Measurements from ENCODE around the gene CASK.
"Not testable (repeated sequence)": the region's sequence is repeated elsewhere in the genome, so short reads cannot be mapped to it uniquely, and the experiment has no call there.

The CASK gene

GRCh38 chrX:41629539-41629938, 293.8 kb downstream of the CASK start:
- no peak overlapping the region for H3K4me3 ChIP-seq (ENCODE audit: low read depth in 1 of 2, low read length in 2 of 2)
- H3K27ac ChIP-seq (ENCODE audit: low read depth, low read length) = no peak overlapping the region
- no peaks in the 10 kb centered on the region for H3K9me3 ChIP-seq (ENCODE audit: control insufficient read depth in 1 of 2, low read length in 2 of 2)
- H3K36me3 ChIP-seq (ENCODE audit: control insufficient read depth in 1 of 2, insufficient read depth in 2 of 2, low read length in 2 of 2) = peaks cover 0 to 13% of the 10 kb centered on the region in 2 donors
- no peaks in the 10 kb centered on the region for H3K4me1 ChIP-seq (ENCODE audit: control insufficient read depth in 1 of 2, insufficient read depth in 2 of 2, low read length in 2 of 2)
- H3K9ac ChIP-seq (ENCODE audit: low read depth in 1 of 2, low read length in 2 of 2) = no peak overlapping the region
- H3K27me3 ChIP-seq (ENCODE audit: control insufficient read depth in 1 of 2, insufficient read depth in 2 of 2, low read length in 2 of 2) = no peaks in the 10 kb centered on the region

DNA sequence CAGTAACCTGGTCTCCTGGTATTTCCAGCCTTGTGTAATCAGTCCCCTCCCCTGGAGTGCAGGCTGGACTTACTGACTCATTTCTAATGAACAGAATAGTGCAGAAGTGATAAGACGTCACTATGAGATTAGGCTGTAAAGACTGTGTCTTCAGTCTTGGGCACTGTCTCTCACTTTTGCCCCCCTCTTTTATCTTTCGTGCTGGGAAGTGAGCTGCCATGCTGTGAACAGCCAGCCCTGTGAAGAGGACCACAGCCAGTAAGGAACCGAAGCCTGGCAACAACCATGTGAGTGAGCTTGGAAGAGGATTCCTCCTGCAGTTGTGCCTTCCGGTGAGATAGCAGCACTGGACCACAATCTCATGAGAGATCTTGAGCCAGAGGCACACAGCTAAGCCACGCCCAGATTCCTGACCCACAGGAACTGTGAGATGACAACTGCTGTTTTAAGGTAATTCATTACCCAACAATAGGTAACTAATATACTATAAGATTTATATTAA, 302.1 kb downstream of the CASK start:
- peaks cover 0 to 9% of the 10 kb centered on the region in 2 donors for H3K36me3 ChIP-seq (ENCODE audit: control insufficient read depth in 1 of 2, insufficient read depth in 2 of 2, low read length in 2 of 2)
- H3K4me3 ChIP-seq (ENCODE audit: low read depth in 1 of 2, low read length in 2 of 2) = no peak overlapping the region
- no peaks in the 10 kb centered on the region for H3K27me3 ChIP-seq (ENCODE audit: control insufficient read depth in 1 of 2, insufficient read depth in 2 of 2, low read length in 2 of 2)
- no peak overlapping the region for H3K9ac ChIP-seq (ENCODE audit: low read depth in 1 of 2, low read length in 2 of 2)
- H3K27ac ChIP-seq (ENCODE audit: low read depth, low read length) = no peak overlapping the region
- H3K4me1 ChIP-seq (ENCODE audit: control insufficient read depth in 1 of 2, insufficient read depth in 2 of 2, low read length in 2 of 2) = no peaks in the 10 kb centered on the region
- no peaks in the 10 kb centered on the region for H3K9me3 ChIP-seq (ENCODE audit: control insufficient read depth in 1 of 2, low read length in 2 of 2)

DNA sequence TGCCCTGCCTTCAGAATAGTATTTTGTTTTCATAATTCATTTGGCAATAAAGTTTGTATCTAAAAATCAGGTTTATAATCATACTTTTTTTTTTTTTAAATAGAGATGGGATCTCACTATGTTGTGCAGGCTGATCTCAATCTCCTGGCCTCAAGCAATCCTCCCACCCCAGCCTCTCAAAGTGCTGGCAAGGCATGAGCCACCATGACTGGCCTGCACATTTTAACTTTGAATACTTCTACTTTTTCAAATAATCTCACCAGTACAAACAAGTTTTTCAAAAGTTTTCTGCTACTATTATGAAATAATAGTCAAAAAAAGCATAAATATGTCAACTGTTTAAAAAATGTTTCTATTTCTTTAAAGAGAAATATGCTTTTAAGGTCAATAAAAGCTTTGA, 304.1 kb downstream of the CASK start:
- no peak overlapping the region for H3K4me3 ChIP-seq (ENCODE audit: low read depth in 1 of 2, low read length in 2 of 2)
- no peaks in the 10 kb centered on the region for H3K27me3 ChIP-seq (ENCODE audit: control insufficient read depth in 1 of 2, insufficient read depth in 2 of 2, low read length in 2 of 2)
- no peaks in the 10 kb centered on the region for H3K9me3 ChIP-seq (ENCODE audit: control insufficient read depth in 1 of 2, low read length in 2 of 2)
- H3K27ac ChIP-seq (ENCODE audit: low read depth, low read length) = no peak overlapping the region
- H3K9ac ChIP-seq (ENCODE audit: low read depth in 1 of 2, low read length in 2 of 2) = no peak overlapping the region
- H3K36me3 ChIP-seq (ENCODE audit: control insufficient read depth in 1 of 2, insufficient read depth in 2 of 2, low read length in 2 of 2) = peaks cover 0 to 2% of the 10 kb centered on the region in 2 donors
- no peaks in the 10 kb centered on the region for H3K4me1 ChIP-seq (ENCODE audit: control insufficient read depth in 1 of 2, insufficient read depth in 2 of 2, low read length in 2 of 2)

DNA sequence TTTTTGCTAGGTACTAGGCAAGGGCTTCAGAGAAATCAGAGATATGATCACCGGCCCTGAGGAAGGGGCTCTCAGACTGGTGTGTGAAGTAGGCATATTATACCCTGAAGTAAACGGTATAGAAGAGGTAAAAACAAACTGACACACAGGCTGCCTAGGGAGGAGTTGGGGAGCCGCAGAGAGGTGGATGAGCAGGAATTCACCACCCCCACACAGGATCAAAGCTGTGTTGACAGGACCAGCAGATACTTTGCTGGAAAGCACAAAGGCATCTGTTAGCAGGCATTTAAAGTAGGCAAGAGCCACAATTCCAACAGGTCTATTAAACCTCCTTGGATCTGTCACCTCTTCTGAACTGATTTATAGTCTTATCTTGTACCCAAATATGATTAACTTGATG, 306.4 kb downstream of the CASK start:
- Histone ChIP-seq H3K36me3 (ENCODE audit: control insufficient read depth in 1 of 2, insufficient read depth in 2 of 2, low read length in 2 of 2) (no peaks in the 10 kb centered on the region), H3K27ac (ENCODE audit: low read depth, low read length) (no peak overlapping the region), H3K27me3 (ENCODE audit: control insufficient read depth in 1 of 2, insufficient read depth in 2 of 2, low read length in 2 of 2) (no peaks in the 10 kb centered on the region), H3K4me3 (ENCODE audit: low read depth in 1 of 2, low read length in 2 of 2) (no peak overlapping the region), H3K4me1 (ENCODE audit: control insufficient read depth in 1 of 2, insufficient read depth in 2 of 2, low read length in 2 of 2) (no peaks in the 10 kb centered on the region), H3K9ac (ENCODE audit: low read depth in 1 of 2, low read length in 2 of 2) (no peak overlapping the region), H3K9me3 (ENCODE audit: control insufficient read depth in 1 of 2, low read length in 2 of 2) (no peaks in the 10 kb centered on the region)

- H3K36me3 ChIP-seq (ENCODE audit: control insufficient read depth in 1 of 2, insufficient read depth in 2 of 2, low read length in 2 of 2) = no peaks in the 10 kb centered on the region
- H3K9ac ChIP-seq (ENCODE audit: low read depth in 1 of 2, low read length in 2 of 2) = no peak overlapping the region
- no peak overlapping the region for H3K4me3 ChIP-seq (ENCODE audit: low read depth in 1 of 2, low read length in 2 of 2)
- H3K4me1 ChIP-seq (ENCODE audit: control insufficient read depth in 1 of 2, insufficient read depth in 2 of 2, low read length in 2 of 2) = no peaks in the 10 kb centered on the region
- no peaks in the 10 kb centered on the region for H3K9me3 ChIP-seq (ENCODE audit: control insufficient read depth in 1 of 2, low read length in 2 of 2)
- no peak overlapping the region for H3K27ac ChIP-seq (ENCODE audit: low read depth, low read length)
- no peaks in the 10 kb centered on the region for H3K27me3 ChIP-seq (ENCODE audit: control insufficient read depth in 1 of 2, insufficient read depth in 2 of 2, low read length in 2 of 2)
These were observed 307.1 kb downstream of the CASK start for GRCh38 chrX:41616255-41616654.

DNA sequence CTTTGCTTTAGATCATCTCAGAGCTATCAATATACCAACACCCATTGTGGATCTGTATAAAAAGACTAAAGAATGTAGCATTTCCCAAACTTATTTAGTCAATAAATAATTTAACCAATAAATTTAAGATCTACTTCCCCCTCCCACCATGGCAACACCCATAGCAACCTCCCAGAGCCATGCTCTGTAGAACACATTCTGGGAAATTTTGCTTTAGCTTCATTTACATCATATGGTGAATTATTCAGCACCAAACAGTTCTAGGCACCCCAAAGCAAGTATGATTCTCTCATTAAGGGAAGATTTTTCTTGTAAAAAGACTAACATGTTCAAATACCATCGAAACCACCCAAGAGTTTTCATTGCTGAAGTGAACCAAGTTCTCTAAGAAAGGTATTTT, 315.1 kb downstream of the CASK start:
- H3K27me3 ChIP-seq (ENCODE audit: control insufficient read depth in 1 of 2, insufficient read depth in 2 of 2, low read length in 2 of 2) = no peaks in the 10 kb centered on the region
- H3K9me3 ChIP-seq (ENCODE audit: control insufficient read depth in 1 of 2, low read length in 2 of 2) = no peaks in the 10 kb centered on the region
- no peaks in the 10 kb centered on the region for H3K4me1 ChIP-seq (ENCODE audit: control insufficient read depth in 1 of 2, insufficient read depth in 2 of 2, low read length in 2 of 2)
- H3K27ac ChIP-seq (ENCODE audit: low read depth, low read length) = no peak overlapping the region
- peaks cover 0 to 4% of the 10 kb centered on the region in 2 donors for H3K36me3 ChIP-seq (ENCODE audit: control insufficient read depth in 1 of 2, insufficient read depth in 2 of 2, low read length in 2 of 2)
- H3K4me3 ChIP-seq (ENCODE audit: low read depth in 1 of 2, low read length in 2 of 2) = no peak overlapping the region
- H3K9ac ChIP-seq (ENCODE audit: low read depth in 1 of 2, low read length in 2 of 2) = no peak overlapping the region

- Histone ChIP-seq H3K9me3 (ENCODE audit: control insufficient read depth in 1 of 2, low read length in 2 of 2) (no peaks in the 10 kb centered on the region), H3K27me3 (ENCODE audit: control insufficient read depth in 1 of 2, insufficient read depth in 2 of 2, low read length in 2 of 2) (no peaks in the 10 kb centered on the region), H3K4me3 (ENCODE audit: low read depth in 1 of 2, low read length in 2 of 2) (no peak overlapping the region), H3K9ac (ENCODE audit: low read depth in 1 of 2, low read length in 2 of 2) (no peak overlapping the region), H3K4me1 (ENCODE audit: control insufficient read depth in 1 of 2, insufficient read depth in 2 of 2, low read length in 2 of 2) (no peaks in the 10 kb centered on the region), H3K27ac (ENCODE audit: low read depth, low read length) (no peak overlapping the region), H3K36me3 (ENCODE audit: control insufficient read depth in 1 of 2, insufficient read depth in 2 of 2, low read length in 2 of 2) (peaks cover 0 to 4% of the 10 kb centered on the region in 2 donors)
These were observed 316.0 kb downstream of the CASK start for GRCh38 chrX:41607264-41607832.

DNA sequence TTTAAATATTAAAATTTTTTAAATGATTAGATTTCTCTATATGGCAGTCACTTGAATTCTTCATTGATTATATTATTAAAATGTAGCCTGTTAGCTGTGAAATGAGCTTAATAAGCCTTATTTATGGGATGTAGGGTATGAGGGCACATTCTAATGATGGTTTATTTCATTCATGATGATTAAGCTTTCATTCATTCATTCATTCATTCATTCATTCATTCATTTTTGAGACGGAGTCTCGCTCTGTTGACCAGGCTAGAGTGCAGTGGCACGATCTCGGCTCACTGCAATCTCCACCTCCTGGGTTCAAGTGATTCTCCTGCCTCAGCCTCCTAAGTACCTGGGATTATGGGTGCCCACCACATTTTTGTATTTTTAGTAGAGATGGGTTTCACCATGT, 317.3 kb downstream of the CASK start:
- H3K4me3 ChIP-seq (ENCODE audit: low read depth in 1 of 2, low read length in 2 of 2); H3K27me3 ChIP-seq (ENCODE audit: control insufficient read depth in 1 of 2, insufficient read depth in 2 of 2, low read length in 2 of 2); H3K9me3 ChIP-seq (ENCODE audit: control insufficient read depth in 1 of 2, low read length in 2 of 2); H3K36me3 ChIP-seq (ENCODE audit: control insufficient read depth in 1 of 2, insufficient read depth in 2 of 2, low read length in 2 of 2); H3K27ac ChIP-seq (ENCODE audit: low read depth, low read length); H3K9ac ChIP-seq (ENCODE audit: low read depth in 1 of 2, low read length in 2 of 2); H3K4me1 ChIP-seq (ENCODE audit: control insufficient read depth in 1 of 2, insufficient read depth in 2 of 2, low read length in 2 of 2): not testable (repeated sequence)

DNA sequence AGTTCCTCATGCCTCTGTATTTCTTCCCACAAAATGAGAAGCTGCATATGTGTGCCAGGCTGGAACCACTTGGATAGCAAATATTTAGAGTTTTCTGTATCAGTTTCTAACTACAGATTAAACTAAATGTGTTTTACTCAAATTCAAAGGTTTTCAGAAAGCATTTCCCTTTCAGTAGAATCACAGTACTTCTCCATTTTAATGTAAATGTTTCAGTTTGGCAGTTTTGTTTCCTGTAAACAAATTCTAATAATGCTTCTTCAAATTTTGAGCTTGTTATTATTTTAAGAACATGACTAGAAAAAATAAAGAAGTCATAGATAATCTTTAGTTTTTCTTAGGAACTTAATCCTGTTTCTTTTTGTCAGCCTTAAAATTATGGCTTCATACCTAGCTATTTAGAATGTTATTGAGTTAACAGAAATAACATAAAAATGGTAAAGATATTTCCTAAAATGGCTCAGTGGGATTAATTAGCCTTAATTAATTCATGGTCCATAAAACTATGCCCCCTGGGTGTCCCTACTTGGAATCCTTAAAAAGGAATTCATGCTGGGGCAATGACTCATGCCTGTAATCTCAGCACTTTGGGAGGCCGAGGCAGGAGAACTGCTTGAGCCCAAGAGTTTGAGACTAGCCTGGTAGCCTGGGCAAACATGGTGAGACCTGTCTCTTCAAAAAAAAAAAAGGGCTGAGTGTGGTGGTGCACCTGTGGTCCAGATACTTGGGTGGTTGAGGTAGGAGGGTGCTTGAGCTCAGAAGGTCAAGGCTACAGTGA, 318.4 kb downstream of the CASK start:
- H3K27me3 ChIP-seq (ENCODE audit: control insufficient read depth in 1 of 2, insufficient read depth in 2 of 2, low read length in 2 of 2) = no peaks in the 10 kb centered on the region
- H3K9ac ChIP-seq (ENCODE audit: low read depth in 1 of 2, low read length in 2 of 2) = no peak overlapping the region
- H3K36me3 ChIP-seq (ENCODE audit: control insufficient read depth in 1 of 2, insufficient read depth in 2 of 2, low read length in 2 of 2) = peaks cover 0 to 4% of the 10 kb centered on the region in 2 donors
- H3K4me3 ChIP-seq (ENCODE audit: low read depth in 1 of 2, low read length in 2 of 2) = no peak overlapping the region
- no peaks in the 10 kb centered on the region for H3K4me1 ChIP-seq (ENCODE audit: control insufficient read depth in 1 of 2, insufficient read depth in 2 of 2, low read length in 2 of 2)
- no peak overlapping the region for H3K27ac ChIP-seq (ENCODE audit: low read depth, low read length)
- H3K9me3 ChIP-seq (ENCODE audit: control insufficient read depth in 1 of 2, low read length in 2 of 2) = no peaks in the 10 kb centered on the region

DNA sequence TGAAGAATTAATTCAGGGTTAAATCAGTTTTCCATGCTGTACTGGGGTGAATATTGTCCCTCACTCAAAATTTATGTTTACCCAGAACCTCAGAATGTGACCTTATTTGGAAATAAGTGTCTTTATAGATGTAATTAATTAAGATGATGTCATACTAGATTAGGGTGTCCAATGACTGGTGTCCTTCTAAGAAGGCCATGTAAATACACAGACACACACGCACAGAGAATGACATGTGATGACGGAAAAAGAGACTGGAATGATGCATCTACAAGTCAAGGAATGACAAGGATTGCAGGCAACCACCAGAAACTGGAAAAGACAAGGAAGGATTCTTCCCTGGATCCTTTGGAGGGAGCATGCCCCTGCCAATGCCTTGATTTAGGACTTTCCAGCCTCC, 319.2 kb downstream of the CASK start:
- no peak overlapping the region for H3K27ac ChIP-seq (ENCODE audit: low read depth, low read length)
- H3K9ac ChIP-seq (ENCODE audit: low read depth in 1 of 2, low read length in 2 of 2) = no peak overlapping the region
- no peaks in the 10 kb centered on the region for H3K27me3 ChIP-seq (ENCODE audit: control insufficient read depth in 1 of 2, insufficient read depth in 2 of 2, low read length in 2 of 2)
- H3K4me1 ChIP-seq (ENCODE audit: control insufficient read depth in 1 of 2, insufficient read depth in 2 of 2, low read length in 2 of 2) = no peaks in the 10 kb centered on the region
- H3K36me3 ChIP-seq (ENCODE audit: control insufficient read depth in 1 of 2, insufficient read depth in 2 of 2, low read length in 2 of 2) = no peaks in the 10 kb centered on the region
- no peaks in the 10 kb centered on the region for H3K9me3 ChIP-seq (ENCODE audit: control insufficient read depth in 1 of 2, low read length in 2 of 2)
- H3K4me3 ChIP-seq (ENCODE audit: low read depth in 1 of 2, low read length in 2 of 2) = no peak overlapping the region
